Ishikawa (cell line): ENCODE results near the gene CBLIF.

Experiments used
- CREB1 ChIP-seq: IDR thresholded peaks from 2 replicates; pipeline ENCODE4 v1.6.1; 2012; ENCODE audit warnings: low read depth
- EP300 ChIP-seq: IDR thresholded peaks from 2 replicates; pipeline ENCODE4 v1.6.1; 2012; ENCODE audit warnings: borderline replicate concordance
- FOXM1 ChIP-seq: IDR thresholded peaks from 2 replicates; pipeline ENCODE4 v1.6.1; 2012; ENCODE audit warnings: low read depth, borderline replicate concordance
- NFIC ChIP-seq: IDR thresholded peaks from 2 replicates; pipeline ENCODE4 v1.6.1; 2012
- RAD21 ChIP-seq: IDR thresholded peaks from 2 replicates; pipeline ENCODE4 v1.6.1; 2012; ENCODE audit warnings: low read depth
- REST ChIP-seq: IDR thresholded peaks from 2 replicates; pipeline ENCODE4 v1.6.1; 2012; ENCODE audit warnings: low read depth, mild to moderate bottlenecking
- TAF1 ChIP-seq: IDR thresholded peaks from 2 replicates; pipeline ENCODE4 v1.6.1; 2012; ENCODE audit warnings: low read depth, mild to moderate bottlenecking
- TCF12 ChIP-seq: IDR thresholded peaks from 2 replicates; pipeline ENCODE4 v1.6.1; 2012; ENCODE audit warnings: low read depth
- TEAD4 ChIP-seq: IDR thresholded peaks from 2 replicates; pipeline ENCODE4 v1.6.1; 2012
- YY1 ChIP-seq: IDR thresholded peaks from 2 replicates; pipeline ENCODE4 v1.6.1; 2012; ENCODE audit warnings: low read depth
- TF ChIP-seq, protein P1 (sequence below): IDR thresholded peaks from 2 replicates; pipeline ENCODE4 v1.6.1; 2012

- TF ChIP-seq EP300: no peak
- no peak for TF ChIP-seq TAF1
- TF ChIP-seq NFIC: no peak
- TF ChIP-seq TCF12: no peak
- TF ChIP-seq REST: no peak
- no peak for TF ChIP-seq YY1
- TF ChIP-seq TEAD4: no peak
- TF ChIP-seq RAD21: no peak
- TF ChIP-seq FOXM1: no peak
- TF ChIP-seq, protein P1, sequence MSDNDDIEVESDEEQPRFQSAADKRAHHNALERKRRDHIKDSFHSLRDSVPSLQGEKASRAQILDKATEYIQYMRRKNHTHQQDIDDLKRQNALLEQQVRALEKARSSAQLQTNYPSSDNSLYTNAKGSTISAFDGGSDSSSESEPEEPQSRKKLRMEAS: no peak
- TF ChIP-seq CREB1: no peak
Observed at GRCh38 chr11:59866397-59866796, 21.1 kb upstream of the CBLIF start, which contains the start of gene TCN1.
